Hepatocyte (in vitro differentiated cells): ENCODE data around the gene BICDL2. TPM values are rescaled to one million over a fixed set of nuclear protein-coding genes. Genes with fewer than 3 reads are reported as not detected.

Experiments used
- DNase-seq: peaks from one replicate; pipeline ENCODE4 v3.0.0-alpha.2; 2016; ENCODE audit warnings: low spot score
- H2AFZ ChIP-seq: fragments of 200-600 bp; sonication (generic); 2 replicates; pipeline ENCODE4 v1.6.0; 2016; ENCODE audit warnings: antibody characterized with exemption, mild to moderate bottlenecking
- H3K27ac ChIP-seq: fragments of 200-600 bp; sonication (generic); 2 replicates; pipeline ENCODE4 v1.5.1; 2016; ENCODE audit warnings: mild to moderate bottlenecking
- H3K27me3 ChIP-seq: fragments of 200-600 bp; sonication (generic); 2 replicates; pipeline ENCODE4 v1.6.1; 2016
- H3K36me3 ChIP-seq: fragments of 200-600 bp; sonication (generic); replicated peaks from 2 replicates; pipeline ENCODE4 v1.5.1; 2016; ENCODE audit warnings: low read depth; ENCODE audit not compliant: insufficient read depth
- H3K4me1 ChIP-seq: fragments of 200-600 bp; sonication (generic); 2 replicates; pipeline ENCODE4 v1.5.1; 2016; ENCODE audit warnings: mild to moderate bottlenecking, moderate library complexity; ENCODE audit not compliant: insufficient read depth
- H3K4me2 ChIP-seq: fragments of 200-600 bp; sonication (generic); 2 replicates; pipeline ENCODE4 v1.6.0; 2016
- H3K4me3 ChIP-seq: fragments of 200-600 bp; sonication (generic); 2 replicates; pipeline ENCODE4 v1.5.1; 2016; ENCODE audit warnings: mild to moderate bottlenecking
- H3K79me2 ChIP-seq: fragments of 200-600 bp; sonication (generic); 2 replicates; pipeline ENCODE4 v1.6.0; 2017; ENCODE audit warnings: mild to moderate bottlenecking
- H3K9me2 ChIP-seq: fragments of 200-600 bp; sonication (generic); replicated peaks from 2 replicates; pipeline ENCODE4 v1.6.0; 2017; ENCODE audit warnings: mild to moderate bottlenecking; ENCODE audit not compliant: insufficient read depth
- H3K9me3 ChIP-seq: fragments of 200-600 bp; sonication (generic); 2 replicates; pipeline ENCODE4 v1.5.1; 2016; ENCODE audit warnings: low read depth, mild to moderate bottlenecking
- H4K20me1 ChIP-seq: fragments of 200-600 bp; sonication (generic); 2 replicates; pipeline ENCODE4 v1.6.0; 2016; ENCODE audit warnings: mild to moderate bottlenecking; ENCODE audit not compliant: insufficient read depth, poor library complexity, severe bottlenecking
- CTCF ChIP-seq: fragments of 200-600 bp; sonication (generic); IDR thresholded peaks from 2 replicates; pipeline ENCODE4 v1.5.1; 2016; ENCODE audit warnings: antibody characterized with exemption, mild to moderate bottlenecking; ENCODE audit not compliant: poor library complexity
- EZH2 ChIP-seq: fragments of 200-600 bp; sonication (generic); IDR thresholded peaks from 2 replicates; pipeline ENCODE4 v1.6.1; 2016; ENCODE audit warnings: antibody characterized with exemption, mild to moderate bottlenecking, borderline replicate concordance
- EZH2phosphoT487 ChIP-seq: fragments of 200-600 bp; sonication (generic); IDR thresholded peaks from one replicate; pipeline ENCODE4 v1.6.1; 2018; ENCODE audit warnings: antibody characterized with exemption, mild to moderate bottlenecking, low read depth, moderate library complexity; ENCODE audit not compliant: unreplicated experiment, severe bottlenecking
- WGBS: methylation state at CpG from one replicate; pipeline ENCODE4 v1.1.6; 2016; ENCODE audit warnings: low lambda C conversion rate; ENCODE audit errors: missing lambda C conversion rate; 5-methylcytosine and 5-hydroxymethylcytosine counted together
- polyA plus RNA-seq: library from polyadenylated mRNA; unstranded; fragments of >200 nt; fragmentation: Nextera tagmentation; extraction: Ambion mirVana; gene quantifications from 2 replicates; pipeline ENCODE4 v1.2.1, GENCODE V29; 2016
- total RNA-seq: library from RNA; depleted of rRNA; stranded (reverse); fragments of >200 nt; gene quantifications from 2 replicates; pipeline ENCODE4 v1.2.3, GENCODE V29; 2014

BICDL2 gene
- total and polyA plus RNA-seq, 2 experiments from 2014 or later = 12.3 to 12.8 TPM

DNA sequence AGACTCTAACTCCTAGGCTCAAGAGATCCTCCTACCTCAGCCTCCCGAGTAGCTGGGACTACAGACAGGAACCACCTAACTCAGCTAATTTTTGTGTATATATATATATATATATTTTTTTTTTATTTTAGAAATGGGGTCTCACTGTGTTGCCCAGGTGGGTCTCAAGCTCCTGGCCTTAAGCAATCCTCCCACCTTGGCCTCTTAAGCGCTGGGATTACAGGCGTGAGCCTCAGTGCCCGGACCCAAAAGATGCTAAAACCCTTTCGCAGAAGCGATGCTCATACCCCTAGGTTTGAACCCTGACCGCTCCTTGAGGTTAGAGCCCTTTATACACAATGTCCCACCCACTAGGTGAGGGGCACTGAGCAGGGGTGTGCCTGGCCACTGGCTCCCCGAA, 26.2 kb downstream of the BICDL2 start:
- Histone ChIP-seq H3K9me2 (no peaks in the 10 kb centered on the region), H3K79me2 (no peaks in the 10 kb centered on the region), H3K36me3 (no peaks in the 10 kb centered on the region), H2AFZ (no peak overlapping the region), H3K4me3 (no peak overlapping the region), H3K9me3 (no peaks in the 10 kb centered on the region), H3K4me1 (peaks cover 62% of the 10 kb centered on the region), H3K27me3 (peaks cover 7% of the 10 kb centered on the region), H4K20me1 (no peaks in the 10 kb centered on the region), H3K27ac (peak overlapping the region; percentile 97), H3K4me2 (peak overlapping the region; percentile 83)
- TF ChIP-seq EZH2phosphoT487 (no peak), EZH2 (no peak)
- no peak for DNase-seq
- 82% methylated on average over 8 of the region's 8 CpGs for WGBS

DNA sequence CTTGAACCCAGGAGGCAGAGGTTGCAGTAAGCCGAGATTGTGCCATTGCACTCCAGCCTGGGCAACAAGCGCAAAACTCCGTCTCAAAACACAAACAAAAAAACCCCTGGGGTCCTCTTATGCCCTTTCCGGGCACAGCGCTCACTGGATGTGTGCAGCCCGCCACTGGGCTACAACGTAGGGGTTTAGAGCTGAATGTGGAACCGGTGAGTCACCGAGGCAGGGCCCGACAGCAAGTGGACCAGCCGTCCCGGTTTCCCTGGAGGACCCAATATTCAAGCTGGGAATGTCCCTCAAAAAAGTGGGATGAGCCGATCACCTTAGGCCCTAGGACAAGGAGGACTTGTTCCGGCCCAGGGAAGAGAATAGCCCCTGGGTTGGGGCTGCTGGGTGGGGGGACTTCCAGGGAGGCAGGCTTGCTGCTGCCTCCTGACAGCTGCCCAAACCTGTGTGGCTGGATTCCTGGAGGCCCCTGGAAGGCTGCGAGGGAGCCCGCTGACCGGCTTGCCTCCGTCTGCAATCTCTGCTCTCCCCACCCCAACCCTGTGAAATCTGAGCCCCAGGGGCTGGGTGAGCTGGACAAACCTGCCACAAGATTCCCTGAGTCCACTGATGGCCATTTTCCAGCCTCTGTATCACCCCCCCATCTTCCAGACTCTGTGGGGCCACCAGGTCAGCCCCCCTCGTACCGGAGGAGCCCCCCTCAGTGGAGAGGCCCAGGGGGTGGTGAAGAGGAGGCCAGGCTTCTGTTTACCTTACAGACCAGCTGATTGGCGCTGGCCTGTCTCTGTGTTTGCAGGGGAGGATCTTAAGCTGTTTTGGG, 27.0 kb downstream of the BICDL2 start:
- WGBS = 20% methylated on average over 21 of the region's 21 CpGs
- Histone ChIP-seq H3K4me3 (no peak overlapping the region), H3K9me2 (no peaks in the 10 kb centered on the region), H3K27ac (peak overlapping the region; percentile 97), H3K4me2 (peak overlapping the region; percentile 83), H3K9me3 (no peaks in the 10 kb centered on the region), H3K79me2 (no peaks in the 10 kb centered on the region), H3K27me3 (peaks cover 7% of the 10 kb centered on the region), H4K20me1 (no peaks in the 10 kb centered on the region), H3K36me3 (no peaks in the 10 kb centered on the region), H2AFZ (no peak overlapping the region), H3K4me1 (peaks cover 62% of the 10 kb centered on the region)
- no peak for TF ChIP-seq EZH2
- no peak for TF ChIP-seq CTCF
- TF ChIP-seq EZH2phosphoT487 = no peak
- peak; percentile 88 for DNase-seq

GRCh38 chr16:3008690-3009037, 28.1 kb downstream of the BICDL2 start:
- Histone ChIP-seq H3K4me1 (peaks cover 62% of the 10 kb centered on the region), H3K79me2 (no peaks in the 10 kb centered on the region), H3K9me2 (no peaks in the 10 kb centered on the region), H3K36me3 (no peaks in the 10 kb centered on the region), H3K27me3 (peaks cover 3% of the 10 kb centered on the region), H2AFZ (no peak overlapping the region), H4K20me1 (no peaks in the 10 kb centered on the region), H3K27ac (peak overlapping the region; percentile 97), H3K4me3 (no peak overlapping the region), H3K9me3 (no peaks in the 10 kb centered on the region), H3K4me2 (peak overlapping the region; percentile 83)
- no peak for DNase-seq
- 34% methylated on average over 4 of the region's 4 CpGs for WGBS
- TF ChIP-seq EZH2 (no peak), EZH2phosphoT487 (no peak), CTCF (no peak)

- 27% methylated on average over 17 of the region's 17 CpGs for WGBS
- Histone ChIP-seq H3K4me3 (no peak overlapping the region), H3K9me3 (no peaks in the 10 kb centered on the region), H4K20me1 (no peaks in the 10 kb centered on the region), H2AFZ (no peak overlapping the region), H3K9me2 (no peaks in the 10 kb centered on the region), H3K27me3 (peaks cover 2% of the 10 kb centered on the region), H3K36me3 (no peaks in the 10 kb centered on the region), H3K27ac (peak overlapping the region; percentile 97), H3K79me2 (no peaks in the 10 kb centered on the region), H3K4me1 (peaks cover 61% of the 10 kb centered on the region), H3K4me2 (peak overlapping the region; percentile 83)
- TF ChIP-seq CTCF (no peak), EZH2phosphoT487 (no peak), EZH2 (no peak)
- DNase-seq = peak; percentile 76
Observed at GRCh38 chr16:3007957-3008689, 28.6 kb downstream of the BICDL2 start.
